GM19467 (cell line): ENCODE results near the gene MRPL16.
"Not testable (repeated sequence)": the region's sequence is repeated elsewhere in the genome, so short reads cannot be mapped to it uniquely, and the experiment has no call there.

Experiments
- ATAC-seq: cut with Tn5 transposase; IDR thresholded peaks from one replicate; pipeline ENCODE4 v1.9.1; 2021; ENCODE audit warnings: mild to moderate bottlenecking, moderate library complexity; ENCODE audit not compliant: unreplicated experiment

MRPL16 gene

GRCh38 chr11:59813364-59813763, 2.8 kb upstream of the MRPL16 start:
- ATAC-seq, result no peak

- no peak for ATAC-seq
These were observed 1.6 kb upstream of the MRPL16 start for GRCh38 chr11:59812220-59812619.

GRCh38 chr11:59810911-59811259, 307 bp upstream of the MRPL16 start:
- no peak for ATAC-seq

- no peak for ATAC-seq
These were observed 3.4 kb downstream of the MRPL16 start for GRCh38 chr11:59807047-59807610.

- no peak for ATAC-seq
These were observed 6.5 kb downstream of the MRPL16 start for GRCh38 chr11:59804061-59804460.

- ATAC-seq, result no peak
These were observed 7.9 kb downstream of the MRPL16 start for GRCh38 chr11:59802639-59803176.

- ATAC-seq, result no peak
These were observed 8.5 kb downstream of the MRPL16 start for GRCh38 chr11:59801981-59802638.

- no peak for ATAC-seq
These were observed 9.3 kb downstream of the MRPL16 start for GRCh38 chr11:59801160-59801706.

GRCh38 chr11:59800390-59801025, 10.1 kb downstream of the MRPL16 start:
- ATAC-seq, result no peak

GRCh38 chr11:59794417-59794816, 16.2 kb downstream of the MRPL16 start:
- no peak for ATAC-seq

GRCh38 chr11:59792507-59792906, 18.1 kb downstream of the MRPL16 start:
- ATAC-seq, result no peak

- no peak for ATAC-seq
These were observed 18.9 kb downstream of the MRPL16 start for GRCh38 chr11:59791639-59792038.

- no peak for ATAC-seq
These were observed 22.8 kb downstream of the MRPL16 start for GRCh38 chr11:59787816-59788215.

GRCh38 chr11:59787255-59787588, 23.4 kb downstream of the MRPL16 start:
- no peak for ATAC-seq

GRCh38 chr11:59785818-59786217, 24.8 kb downstream of the MRPL16 start:
- no peak for ATAC-seq

GRCh38 chr11:59784441-59784840, 26.1 kb downstream of the MRPL16 start:
- ATAC-seq, result not testable (repeated sequence)

- no peak for ATAC-seq
These were observed 26.9 kb downstream of the MRPL16 start for GRCh38 chr11:59783632-59784090.

- ATAC-seq, result no peak
These were observed 28.5 kb downstream of the MRPL16 start for GRCh38 chr11:59782080-59782479.

GRCh38 chr11:59779487-59779886, 31.1 kb downstream of the MRPL16 start:
- ATAC-seq, result no peak

- ATAC-seq, result no peak
These were observed 32.5 kb downstream of the MRPL16 start for GRCh38 chr11:59778122-59778521.

- no peak for ATAC-seq
These were observed 33.5 kb downstream of the MRPL16 start for GRCh38 chr11:59777104-59777503.
